OCI-LY7 (cell line): Measurements from ENCODE around the gene RHOB. TPM values are rescaled to one million over a fixed set of nuclear protein-coding genes. Genes with fewer than 3 reads are reported as not detected.

Experiments
- small RNA-seq: library from RNA; depleted of rRNA; stranded (forward); fragments of <200 nt; gene quantifications from one replicate; pipeline ENCODE3, GENCODE V24; 2014
- total RNA-seq, 2 experiments: library from RNA; depleted of rRNA in 1 of 2; stranded (reverse); fragments of >200 nt in 1 of 2; shearing (Covaris generic) in 1 of 2; gene quantifications; 2 replicates each; pipeline ENCODE4 v1.2.3, GENCODE V29; 2014 to 2022

RHOB gene
- total RNA-seq, 2 experiments from 2014 or later = 0.36 TPM; not detected in 1

Small RNAs within 50 kb of the gene (small RNA-seq; reads per million reads assigned to genes)
- gene RF00019 (not detected), gene RNA5SP86 (not detected)

Other genes starting within 250 kb of the RHOB start
- not detected in 2 replicates for gene SDC1, start 221.9 kb upstream of the RHOB start, total RNA-seq (2014; rRNA removed; shearing (Covaris generic))
- 0.10 TPM in 1 of 2 replicates, not detected in the other for gene SDC1, start 221.9 kb upstream of the RHOB start, total RNA-seq (2022)
- gene PUM2, start 96.2 kb upstream of the RHOB start, total RNA-seq (2014; rRNA removed; shearing (Covaris generic)) = 40.4 and 48.2 TPM in 2 replicates
- 116 and 122 TPM in 2 replicates for gene PUM2, start 96.2 kb upstream of the RHOB start, total RNA-seq (2022)
- 9.5 and 10.6 TPM in 2 replicates for gene HS1BP3, start 204.0 kb downstream of the RHOB start, total RNA-seq (2014; rRNA removed; shearing (Covaris generic))
- 15.0 and 15.2 TPM in 2 replicates for gene HS1BP3, start 204.0 kb downstream of the RHOB start, total RNA-seq (2022)
- gene GDF7, start 220.1 kb downstream of the RHOB start, total RNA-seq (2014; rRNA removed; shearing (Covaris generic)) = 0.06 and 0.10 TPM in 2 replicates
- 0.06 and 0.13 TPM in 2 replicates for gene GDF7, start 220.1 kb downstream of the RHOB start, total RNA-seq (2022)